ENCODE measurements around the gene GPRASP3.

GPRASP3 gene

GRCh38 chrX:102765809-102766208 lies 45.3 kb downstream of the GPRASP3 start:
- DNase-seq: no peak

GRCh38 chrX:102767287-102767686 lies 46.7 kb downstream of the GPRASP3 start:
- DNase-seq: no peak

- peak; percentile 55 to 72 for DNase-seq
Observed at GRCh38 chrX:102768987-102769761, 48.6 kb downstream of the GPRASP3 start.
